ENCODE results near the gene BEAN1. TPM values are rescaled to one million over a fixed set of nuclear protein-coding genes. Genes with fewer than 3 reads are reported as not detected.

BEAN1 gene
- polyA plus RNA-seq, 1 of the 3 experiments (the other 2 are of a cell fraction) = 0.07 TPM

- Histone ChIP-seq H3K27me3 (ENCODE audit: insufficient read depth) (peaks cover 37% of the 10 kb centered on the region), H2AFZ (ENCODE audit: low read depth) (no peak overlapping the region), H3K9me2 (no peaks in the 10 kb centered on the region), H3K27ac (ENCODE audit: low read depth in 2 of 2, low read length in 1 of 2) (no peak overlapping the region), H3K36me3 (replicated peaks in 1 of 2; ENCODE audit: control insufficient read depth in 1 of 2, insufficient read depth in 2 of 2, low read length in 1 of 2) (no peaks in the 10 kb centered on the region), H3K9me3 (no peaks in the 10 kb centered on the region), H3K4me1 (ENCODE audit: control insufficient read depth in 1 of 2, insufficient read depth in 2 of 2, low read depth in 1 of 2, low read length in 1 of 2) (peaks cover 0 to 6% of the 10 kb centered on the region in 2 experiments; a peak in 1 of 4 replicates), H3K4me3 (ENCODE audit: low read depth in 2 of 2, low read length in 1 of 2) (no peak overlapping the region), H3K4me2 (no peak overlapping the region), H4K20me1 (ENCODE audit: insufficient read depth) (no peaks in the 10 kb centered on the region), H3K79me2 (ENCODE audit: insufficient read depth) (no peaks in the 10 kb centered on the region), H3F3A (replicated peaks; ENCODE audit: insufficient read depth) (peaks cover 4% of the 10 kb centered on the region), H3K9ac (no peak overlapping the region)
- ChIA-PET CTCF (no interaction called here), POLR2A (no interaction called here)
- 76% methylated on average over 8 of the region's 8 CpGs for WGBS (ENCODE audit: low lambda C conversion rate)
- TF ChIP-seq TEAD4 (IDR thresholded peaks at IDR 0.05; ENCODE audit: borderline replicate concordance, insufficient read depth) (no peak), NRF1 (IDR thresholded peaks at IDR 0.05; ENCODE audit: low read depth, low read length) (no peak), YY1 (IDR thresholded peaks at IDR 0.05; ENCODE audit: low read depth) (no peak), CHD2 (IDR thresholded peaks at IDR 0.05; ENCODE audit: low read length, partially characterized antibody) (no peak), SMC3 (IDR thresholded peaks at IDR 0.05; ENCODE audit: low read depth, low read length) (no peak), JUND (IDR thresholded peaks at IDR 0.05) (no peak), FOSL2 (IDR thresholded peaks at IDR 0.05; ENCODE audit: borderline replicate concordance, low read depth) (no peak), USF2 (IDR thresholded peaks at IDR 0.05; ENCODE audit: borderline replicate concordance, low read depth, low read length) (no peak), SIN3A (IDR thresholded peaks at IDR 0.05; ENCODE audit: borderline replicate concordance, low read depth, low read length) (no peak), NFIC (IDR thresholded peaks at IDR 0.05; ENCODE audit: borderline replicate concordance) (no peak), REST (IDR thresholded peaks at IDR 0.05; ENCODE audit: low read depth, low read length) (no peak)
- no peak for DNase-seq
Observed at GRCh38 chr16:66431760-66432159, 4.7 kb downstream of the BEAN1 start.

- Histone ChIP-seq H3K79me2 (ENCODE audit: insufficient read depth) (no peaks in the 10 kb centered on the region), H3K9me2 (no peaks in the 10 kb centered on the region), H3K4me2 (no peak overlapping the region), H3F3A (replicated peaks; ENCODE audit: insufficient read depth) (peaks cover 4% of the 10 kb centered on the region), H4K20me1 (ENCODE audit: insufficient read depth) (no peaks in the 10 kb centered on the region), H3K4me3 (ENCODE audit: low read depth in 2 of 2, low read length in 1 of 2) (no peak overlapping the region), H3K36me3 (replicated peaks in 1 of 2; ENCODE audit: control insufficient read depth in 1 of 2, insufficient read depth in 2 of 2, low read length in 1 of 2) (no peaks in the 10 kb centered on the region), H3K4me1 (ENCODE audit: control insufficient read depth in 1 of 2, insufficient read depth in 2 of 2, low read depth in 1 of 2, low read length in 1 of 2) (peaks cover 0 to 6% of the 10 kb centered on the region in 2 experiments; a peak in 1 of 4 replicates), H3K9ac (no peak overlapping the region), H3K9me3 (no peaks in the 10 kb centered on the region), H3K27ac (ENCODE audit: low read depth in 2 of 2, low read length in 1 of 2) (no peak overlapping the region), H2AFZ (ENCODE audit: low read depth) (no peak overlapping the region), H3K27me3 (ENCODE audit: insufficient read depth) (peaks cover 36% of the 10 kb centered on the region)
- ChIA-PET POLR2A (no interaction called here), CTCF (no interaction called here)
- 76% methylated on average over 5 of the region's 5 CpGs for WGBS (ENCODE audit: low lambda C conversion rate)
- DNase-seq = no peak
- TF ChIP-seq NFIC (IDR thresholded peaks at IDR 0.05; ENCODE audit: borderline replicate concordance) = no peak
- no peak for TF ChIP-seq TEAD4 (IDR thresholded peaks at IDR 0.05; ENCODE audit: borderline replicate concordance, insufficient read depth)
- TF ChIP-seq GATA2 (CRISPR knock-in tag; IDR thresholded peaks at IDR 0.05) = no peak
- no peak for TF ChIP-seq FOXM1 (IDR thresholded peaks at IDR 0.05; ENCODE audit: low read depth)
- TF ChIP-seq EZH2phosphoT487 (IDR thresholded peaks at IDR 0.05; ENCODE audit: borderline replicate concordance, low read depth) = no peak
- no peak for TF ChIP-seq REST (IDR thresholded peaks at IDR 0.05; ENCODE audit: low read depth, low read length)
- no peak for TF ChIP-seq USF2 (IDR thresholded peaks at IDR 0.05; ENCODE audit: borderline replicate concordance, low read depth, low read length)
- TF ChIP-seq TAF1 (IDR thresholded peaks at IDR 0.05; ENCODE audit: borderline replicate concordance, low read depth, low read length) = no peak
- TF ChIP-seq MXI1 (IDR thresholded peaks at IDR 0.05; ENCODE audit: low read depth, low read length) = no peak
- TF ChIP-seq FOXJ3 (CRISPR knock-in tag; IDR thresholded peaks at IDR 0.05) = no peak
Observed at GRCh38 chr16:66432429-66432828, 5.3 kb downstream of the BEAN1 start.

Measured in SK-N-SH (cell line).